K562 (cell line): ENCODE data around the gene SLC29A4. TPM values are rescaled to one million over a fixed set of nuclear protein-coding genes. Genes with fewer than 3 reads are reported as not detected.

Experiments
- CBX1 ChIP-seq: sonication (generic); IDR thresholded peaks from 2 replicates; pipeline ENCODE4 v1.6.1; 2016; ENCODE audit warnings: antibody characterized with exemption, low read depth, mild to moderate bottlenecking
- CXXC5 ChIP-seq: fragments of 250-450 bp; sonication (Bioruptor Pico); IDR thresholded peaks from 2 replicates; pipeline ENCODE4 v1.8.0; 2022; ENCODE audit warnings: inconsistent platforms, mild to moderate bottlenecking, moderate library complexity
- EGR1 ChIP-seq: fragments of 450-650 bp; conservative IDR thresholded peaks from 2 replicates; pipeline ENCODE4 v1.6.1; 2017; ENCODE audit warnings: mild to moderate bottlenecking
- EHMT2 ChIP-seq: fragments of 450-650 bp; IDR thresholded peaks from 2 replicates; pipeline ENCODE4 v1.6.1; 2018; ENCODE audit warnings: antibody characterized with exemption
- ETV6 ChIP-seq, 3 experiments: fragments of 150-350 bp in 1 of 3; sonication (generic) in 1 of 3; formaldehyde crosslinking in 1 of 3; IDR thresholded peaks; 2 replicates each; pipeline versions ENCODE4 v1.6.1 to v1.8.0; 2014 to 2022; ENCODE audit warnings: borderline replicate concordance in 2 of 3, low read depth in 2 of 3, antibody characterized with exemption in 1 of 3, low read length in 1 of 3, mild to moderate bottlenecking in 1 of 3, missing genetic modification reagents in 1 of 3
- FOXP1 ChIP-seq: sonication (generic); formaldehyde crosslinking; IDR thresholded peaks from 2 replicates; pipeline ENCODE4 v1.8.0; 2022; ENCODE audit warnings: mild to moderate bottlenecking, missing genetic modification reagents
- HES1 ChIP-seq: fragments of 450-650 bp; IDR thresholded peaks from 2 replicates; pipeline ENCODE4 v1.6.1; 2016; ENCODE audit warnings: low read depth, mild to moderate bottlenecking, moderate library complexity
- NR2F6 ChIP-seq: fragments of 450-650 bp; formaldehyde crosslinking; IDR thresholded peaks from 2 replicates; pipeline ENCODE4 v1.4.0; 2020; ENCODE audit warnings: mild to moderate bottlenecking
- RBM39 ChIP-seq: fragments of 200-400 bp; formaldehyde crosslinking; optimal IDR thresholded peaks from 2 replicates; pipeline ENCODE3; 2018; ENCODE audit warnings: low read depth, low read length
- TOE1 ChIP-seq, 2 experiments: fragments of 450-650 bp in 1 of 2; sonication (generic) in 1 of 2; formaldehyde crosslinking in 1 of 2; IDR thresholded peaks; 2 replicates each; pipeline versions ENCODE4 v1.7.1 to v1.8.0; 2016 to 2022; ENCODE audit warnings: borderline replicate concordance in 2 of 2, mild to moderate bottlenecking in 2 of 2, antibody characterized with exemption in 1 of 2, inconsistent platforms in 1 of 2, low read depth in 1 of 2, missing genetic modification reagents in 1 of 2, moderate library complexity in 1 of 2
- U2AF2 ChIP-seq: fragments of 200-400 bp; formaldehyde crosslinking; optimal IDR thresholded peaks from 2 replicates; pipeline ENCODE3; 2017; ENCODE audit warnings: low read depth, mild to moderate bottlenecking, low read length
- VEZF1 ChIP-seq: fragments of 200-800 bp; sonication (Bioruptor generic); IDR thresholded peaks from 2 replicates; pipeline ENCODE4 v1.6.1; 2017; ENCODE audit warnings: missing genetic modification characterization, missing compliant biosample characterization
- ZBTB17 ChIP-seq: fragments of 450-650 bp; formaldehyde crosslinking; IDR thresholded peaks from 2 replicates; pipeline ENCODE4 v1.4.0; 2020; ENCODE audit warnings: mild to moderate bottlenecking
- ZBTB49 ChIP-seq: sonication (generic); formaldehyde crosslinking; IDR thresholded peaks from 2 replicates; pipeline ENCODE4 v1.8.0; 2022; ENCODE audit warnings: missing genetic modification reagents, mild to moderate bottlenecking, borderline replicate concordance
- ZNF263 ChIP-seq: sonication (generic); formaldehyde crosslinking; IDR thresholded peaks from 2 replicates; pipeline ENCODE4 v1.8.0; 2022; ENCODE audit warnings: mild to moderate bottlenecking, missing genetic modification reagents, borderline replicate concordance
- ZNF395 ChIP-seq: fragments of 200-800 bp; sonication (Bioruptor generic); IDR thresholded peaks from 2 replicates; pipeline ENCODE4 v1.6.1; 2017; ENCODE audit warnings: missing genetic modification characterization, missing compliant biosample characterization
- ZNF655 ChIP-seq: fragments of 250-450 bp; sonication (Bioruptor Pico); IDR thresholded peaks from 2 replicates; pipeline ENCODE4 v1.5.0; 2021
- ZNF695 ChIP-seq: fragments of 450-650 bp; formaldehyde crosslinking; IDR thresholded peaks from 2 replicates; pipeline ENCODE4 v1.4.0; 2020; ENCODE audit warnings: mild to moderate bottlenecking, moderate library complexity
- ZNF707 ChIP-seq: fragments of 250-450 bp; sonication (Bioruptor Pico); conservative IDR thresholded peaks from 2 replicates; pipeline ENCODE4 v1.8.0; 2022; ENCODE audit warnings: inconsistent platforms, mild to moderate bottlenecking, moderate library complexity
- polyA plus RNA-seq, 8 experiments: library from polyadenylated mRNA; depleted of rRNA in 4 of 8; stranded (reverse) in 5 of 8; unstranded in 3 of 8; fragments of >200 nt; fragmentation: Nextera tagmentation in 2 of 8; fragmentation: Illumina TruSeq in 1 of 8; extraction: Ambion mirVana in 2 of 8; extraction: Trizol in 1 of 8; gene quantifications; 2 replicates each; pipeline versions ENCODE4 v1.2.1 to v1.2.3, GENCODE V29; 2011 to 2014; ENCODE audit warnings: inconsistent platforms in 1 of 8, missing spikeins in 1 of 8
- total RNA-seq, 7 experiments: library from RNA; depleted of rRNA in 6 of 7; stranded (reverse); fragments of >200 nt in 6 of 7; fragmentation: Illumina TruSeq in 2 of 7; extraction: Trizol in 2 of 7; gene quantifications; 2 replicates each; pipeline versions ENCODE4 v1.2.1 to v1.2.3, GENCODE V29; 2011 to 2021; ENCODE audit warnings: low replicate concordance in 1 of 7

SLC29A4 gene
- total and polyA plus RNA-seq, 9 of the 15 experiments (the other 6 are each of a cell fraction or from before 2014, with no cell fraction given): 0.01 to 1.2 (median 0.37) TPM

GRCh38 chr7:5282543-5283316 lies at the start of gene SLC29A4 (continued):
- TF ChIP-seq ETV6 (IDR thresholded peaks at IDR 0.05; ENCODE audit: borderline replicate concordance in 1 of 2, low read depth in 2 of 2, low read length in 1 of 2) (no peak), ETV6 (CRISPR knock-in tag; IDR thresholded peaks at IDR 0.05; ENCODE audit: borderline replicate concordance) (no peak), FOXP1 (no peak), ZNF395 (CRISPR knock-in tag) (no peak), ZNF707 (no peak), ZNF695 (CRISPR knock-in tag) (no peak), EHMT2 (0 out of 2 replicates have a peak, but pooled peaks have one; percentile 42), CXXC5 (CRISPR knock-in tag) (no peak), ZNF263 (CRISPR knock-in tag) (peak; percentile 96), HES1 (no peak), TOE1 (IDR thresholded peaks at IDR 0.05; ENCODE audit: borderline replicate concordance) (no peak), TOE1 (CRISPR knock-in tag; IDR thresholded peaks at IDR 0.05; ENCODE audit: borderline replicate concordance, low read depth) (no peak), VEZF1 (CRISPR knock-in tag) (peak; percentile 82), CBX1 (no peak), ZBTB49 (no peak), ZBTB17 (CRISPR knock-in tag) (no peak), NR2F6 (no peak), RBM39 (no peak), ZNF655 (CRISPR knock-in tag) (no peak), EGR1 (peak; percentile 25; the same call in 1 of the 2 replicates), U2AF2 (no peak)
